ENCODE measurements around the gene MLXIPL.
A peak's percentile ranks its signal among the peaks of the same experiment; 100 is the strongest.
"Not testable (repeated sequence)": the region's sequence is repeated elsewhere in the genome, so short reads cannot be mapped to it uniquely, and the experiment has no call there.

Gene MLXIPL, protein sequence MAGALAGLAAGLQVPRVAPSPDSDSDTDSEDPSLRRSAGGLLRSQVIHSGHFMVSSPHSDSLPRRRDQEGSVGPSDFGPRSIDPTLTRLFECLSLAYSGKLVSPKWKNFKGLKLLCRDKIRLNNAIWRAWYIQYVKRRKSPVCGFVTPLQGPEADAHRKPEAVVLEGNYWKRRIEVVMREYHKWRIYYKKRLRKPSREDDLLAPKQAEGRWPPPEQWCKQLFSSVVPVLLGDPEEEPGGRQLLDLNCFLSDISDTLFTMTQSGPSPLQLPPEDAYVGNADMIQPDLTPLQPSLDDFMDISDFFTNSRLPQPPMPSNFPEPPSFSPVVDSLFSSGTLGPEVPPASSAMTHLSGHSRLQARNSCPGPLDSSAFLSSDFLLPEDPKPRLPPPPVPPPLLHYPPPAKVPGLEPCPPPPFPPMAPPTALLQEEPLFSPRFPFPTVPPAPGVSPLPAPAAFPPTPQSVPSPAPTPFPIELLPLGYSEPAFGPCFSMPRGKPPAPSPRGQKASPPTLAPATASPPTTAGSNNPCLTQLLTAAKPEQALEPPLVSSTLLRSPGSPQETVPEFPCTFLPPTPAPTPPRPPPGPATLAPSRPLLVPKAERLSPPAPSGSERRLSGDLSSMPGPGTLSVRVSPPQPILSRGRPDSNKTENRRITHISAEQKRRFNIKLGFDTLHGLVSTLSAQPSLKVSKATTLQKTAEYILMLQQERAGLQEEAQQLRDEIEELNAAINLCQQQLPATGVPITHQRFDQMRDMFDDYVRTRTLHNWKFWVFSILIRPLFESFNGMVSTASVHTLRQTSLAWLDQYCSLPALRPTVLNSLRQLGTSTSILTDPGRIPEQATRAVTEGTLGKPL

DNA sequence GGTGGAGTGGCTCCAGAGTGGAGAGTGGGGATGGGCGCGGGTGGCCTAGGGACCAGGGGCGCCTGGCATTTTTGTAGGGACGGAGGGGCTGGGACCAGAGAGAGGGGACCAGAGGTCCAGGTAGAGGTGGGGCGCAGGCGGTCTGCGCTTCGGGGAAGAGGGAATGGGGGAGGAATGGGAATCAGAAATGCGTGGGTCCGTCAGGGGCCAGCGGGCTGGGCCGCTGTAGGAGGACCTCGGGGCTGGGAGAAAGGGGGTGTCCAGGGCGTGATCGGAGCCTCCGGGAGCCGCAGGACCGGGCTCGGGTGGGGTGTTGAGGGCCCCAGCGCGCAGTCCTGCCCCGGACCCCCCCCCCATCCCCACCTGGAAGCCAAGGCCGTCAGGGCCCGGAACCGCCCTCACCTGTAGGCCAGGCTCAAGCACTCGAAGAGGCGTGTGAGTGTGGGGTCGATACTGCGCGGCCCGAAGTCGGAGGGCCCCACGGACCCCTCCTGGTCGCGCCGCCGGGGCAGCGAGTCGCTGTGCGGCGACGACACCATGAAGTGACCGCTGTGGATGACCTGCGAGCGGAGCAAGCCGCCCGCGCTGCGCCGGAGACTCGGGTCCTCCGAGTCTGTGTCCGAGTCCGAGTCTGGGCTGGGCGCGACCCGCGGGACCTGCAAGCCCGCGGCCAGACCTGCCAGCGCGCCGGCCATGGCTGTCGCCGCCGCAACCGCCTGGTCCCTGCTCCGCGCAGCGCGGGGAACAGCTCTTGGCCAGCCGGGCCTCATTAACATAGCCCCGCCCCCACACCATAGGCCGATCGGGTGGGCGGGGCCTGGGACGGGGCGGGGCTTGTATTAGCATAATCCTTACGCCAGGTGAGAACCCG is at the start of gene MLXIPL:
MLXIPL (minus strand) TSS at position 725 of the 871 bp plus-strand sequence; CDS start at position 695, 30 bp downstream.
- no peak for DNase-seq (ENCODE audit: low read depth in 2 of 2)

DNA sequence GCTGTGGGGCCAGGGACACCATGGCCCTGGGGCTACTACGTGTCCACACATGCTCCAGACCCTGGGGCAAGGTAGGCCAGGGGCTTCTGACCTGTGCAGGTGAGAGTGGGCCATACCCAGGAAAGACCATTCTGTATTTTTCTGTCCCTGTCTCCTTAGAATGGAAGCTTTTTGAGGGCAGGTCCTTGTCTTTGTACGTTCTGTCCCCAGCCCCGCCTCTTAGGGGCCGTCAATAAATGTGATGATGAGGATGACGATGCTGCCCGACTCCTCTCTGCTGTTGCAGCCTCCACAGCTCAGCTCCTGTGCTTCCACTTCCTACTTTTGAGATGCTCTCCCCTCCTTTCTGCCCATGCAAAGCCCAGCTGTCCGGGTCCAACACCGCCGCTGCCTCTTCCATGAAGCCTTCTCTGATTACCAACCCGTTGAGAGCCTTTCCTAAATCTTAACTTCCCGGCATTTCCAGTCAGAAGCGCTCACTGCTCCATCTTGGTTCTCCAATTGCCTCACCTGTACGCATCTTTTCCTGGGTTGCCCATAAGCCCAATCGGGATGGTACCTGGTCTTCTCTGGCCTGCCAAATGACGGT is 47.6 kb upstream of the MLXIPL start:
- DNase-seq (ENCODE audit: low read depth in 2 of 2): no peak

DNA sequence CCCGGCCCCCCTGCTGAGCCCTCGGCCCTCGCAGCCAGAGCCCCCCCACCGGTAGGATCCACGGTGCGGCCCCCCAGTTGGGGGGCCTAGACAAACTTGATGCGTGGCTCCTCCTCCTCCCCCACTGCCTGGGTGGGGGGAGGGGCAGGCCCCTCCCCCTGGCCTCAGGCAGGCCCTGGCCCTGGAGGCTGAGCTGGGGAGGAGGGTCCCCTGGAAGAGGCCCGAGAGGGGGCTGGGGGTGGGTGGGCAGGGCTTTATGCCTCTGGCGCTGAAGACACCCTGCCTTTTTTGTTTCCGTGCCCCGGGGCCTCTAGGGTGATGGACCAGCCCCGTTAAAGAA is 47.0 kb upstream of the MLXIPL start:
- DNase-seq (ENCODE audit: low read depth in 2 of 2): no peak

DNA sequence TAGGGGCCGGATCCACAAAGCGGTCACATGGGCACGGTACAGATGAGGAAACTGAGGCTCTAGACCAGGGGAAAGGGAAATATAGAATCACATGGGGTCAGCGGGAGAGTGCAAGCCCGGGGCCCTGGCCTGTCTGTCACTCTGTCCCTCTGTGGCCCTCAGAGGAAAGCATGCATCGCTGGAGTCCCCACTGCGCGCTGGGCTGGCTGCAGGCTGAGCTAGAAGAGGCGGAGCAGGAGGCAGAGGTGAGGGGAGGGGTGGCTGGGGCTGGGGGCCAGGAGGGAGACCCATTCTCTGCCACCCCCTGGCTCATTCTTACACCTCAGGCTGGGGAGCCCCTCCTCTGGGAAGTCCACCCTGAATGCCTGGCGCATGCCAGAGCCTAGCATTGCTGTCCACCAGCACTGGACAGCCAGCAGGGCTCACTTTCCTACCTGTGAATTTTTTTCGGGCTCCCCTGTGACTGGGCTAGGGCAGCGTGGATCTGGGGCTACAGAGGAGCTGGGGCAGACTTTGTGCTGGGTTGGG is 45.6 kb upstream of the MLXIPL start:
- no peak for DNase-seq (ENCODE audit: low read depth in 2 of 2)

DNA sequence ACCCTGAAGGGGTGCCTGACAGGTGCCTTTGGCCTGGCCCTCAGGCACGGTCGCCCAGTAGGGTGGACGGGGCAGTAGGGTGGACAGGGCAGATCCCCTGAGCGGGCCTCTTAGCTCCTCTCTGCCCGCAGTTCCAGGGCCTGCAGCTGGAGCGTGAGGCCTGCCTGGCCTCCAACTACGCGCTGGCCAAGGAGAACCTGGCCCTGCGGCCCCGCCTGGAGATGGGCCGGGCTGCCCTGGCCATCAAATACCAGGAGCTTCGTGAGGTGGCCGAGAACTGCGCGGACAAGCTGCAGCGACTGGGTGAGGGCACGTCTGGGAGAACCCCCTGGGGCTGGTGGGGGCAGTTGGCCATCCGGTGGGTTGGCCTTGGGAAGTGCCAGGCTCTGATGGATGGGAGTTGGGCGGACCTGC is 45.0 kb upstream of the MLXIPL start:
- DNase-seq (ENCODE audit: low read depth in 2 of 2): no peak

DNA sequence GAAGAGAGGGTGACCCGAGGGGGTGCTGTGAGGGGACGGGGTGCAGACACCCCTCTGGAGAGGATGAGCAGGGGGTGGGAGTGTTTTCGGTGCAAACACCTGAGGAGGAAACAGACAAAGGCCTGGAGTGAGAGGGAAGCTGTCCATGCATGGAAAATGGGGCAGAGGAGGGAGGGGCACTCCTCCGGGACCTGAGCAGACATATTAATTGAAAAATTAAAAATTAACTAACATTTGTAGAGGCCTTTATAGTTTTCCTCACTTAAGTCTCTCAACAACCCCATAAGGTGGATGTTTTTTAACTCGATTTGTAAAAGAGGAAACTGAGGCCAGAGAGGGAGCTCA is 44.5 kb upstream of the MLXIPL start:
- no peak for DNase-seq (ENCODE audit: low read depth in 2 of 2)

DNA sequence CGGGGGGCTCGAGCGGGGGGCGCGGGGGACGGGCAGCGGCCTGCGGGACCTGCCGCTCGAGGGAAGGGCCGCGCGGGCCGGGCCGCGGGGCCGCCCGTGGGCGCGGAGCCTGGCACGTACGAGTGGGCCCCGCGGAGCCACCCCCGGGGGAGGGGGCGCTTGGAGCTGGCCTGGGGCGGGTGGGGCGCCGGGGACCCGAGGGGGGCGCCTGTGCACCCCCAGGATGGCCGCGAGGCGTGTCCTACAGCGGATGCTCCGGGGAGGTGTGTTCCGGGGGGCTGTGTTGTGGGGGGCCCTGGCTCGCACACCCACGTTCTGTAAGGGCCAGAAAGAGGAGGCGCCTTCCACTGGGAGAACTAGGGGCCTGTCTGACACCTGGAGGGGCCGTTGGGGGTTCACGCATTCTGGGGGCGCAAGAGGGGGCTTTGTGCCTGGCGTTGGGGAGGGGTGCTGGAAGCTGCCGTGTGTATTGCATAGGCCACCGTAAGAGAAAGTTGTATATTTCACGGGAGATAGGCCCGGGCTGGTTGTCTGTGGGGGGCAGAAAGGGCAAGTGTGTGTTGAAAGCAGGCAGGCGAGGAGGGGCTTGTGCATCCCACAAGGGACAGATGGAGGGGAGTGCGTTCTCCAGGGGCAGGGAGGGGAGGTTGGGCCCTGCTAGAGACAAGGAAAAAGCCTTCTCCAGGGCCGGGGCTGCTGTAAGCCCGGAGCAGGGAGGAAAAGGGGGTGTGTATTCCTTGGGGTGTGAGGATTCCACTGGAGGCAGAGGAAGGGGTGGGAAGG is 44.0 kb upstream of the MLXIPL start:
- no peak for DNase-seq (ENCODE audit: low read depth in 2 of 2)

DNA sequence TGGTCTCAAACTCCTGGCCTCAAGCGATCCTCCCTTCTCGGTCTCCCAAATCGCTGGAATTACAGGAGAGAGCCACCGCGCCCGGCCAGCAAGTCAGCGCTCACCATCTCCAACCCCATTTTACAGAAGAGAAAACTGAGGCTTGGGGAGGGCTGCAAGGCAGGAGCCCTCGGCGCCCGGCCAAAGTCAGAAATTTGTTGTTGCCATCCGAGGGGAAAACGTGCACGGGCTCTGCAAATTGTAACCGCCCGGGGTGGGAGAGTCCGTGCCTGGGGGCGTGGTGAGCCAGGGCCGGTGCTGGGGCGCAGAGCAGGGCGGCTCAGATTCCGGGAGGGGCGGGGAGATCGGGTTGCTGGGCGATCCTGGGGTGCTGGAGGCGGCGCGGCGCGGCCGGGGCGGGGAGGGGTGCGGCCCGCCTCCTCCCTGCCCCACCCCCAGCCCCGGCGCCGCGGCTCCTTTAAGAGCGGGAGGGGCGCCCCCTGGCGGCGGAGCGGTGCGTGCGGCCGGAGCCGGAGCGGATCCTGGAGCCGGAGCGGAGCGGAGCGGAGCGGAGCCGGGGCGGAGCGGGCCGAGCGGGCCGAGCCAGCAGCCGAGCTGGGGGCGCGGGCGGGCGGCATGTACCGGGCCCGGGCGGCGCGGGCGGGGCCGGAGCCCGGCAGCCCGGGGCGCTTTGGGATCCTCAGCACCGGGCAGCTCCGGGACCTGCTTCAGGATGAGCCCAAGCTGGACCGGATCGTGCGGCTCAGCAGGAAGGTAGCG is 43.2 kb upstream of the MLXIPL start, which contains the start of gene VPS37D:
VPS37D (plus strand) TSS at position 488 of the 759 bp plus-strand sequence; CDS start at position 616, 128 bp downstream.
- peak; percentile 71 to 72 for DNase-seq (ENCODE audit: low read depth in 2 of 2)

DNA sequence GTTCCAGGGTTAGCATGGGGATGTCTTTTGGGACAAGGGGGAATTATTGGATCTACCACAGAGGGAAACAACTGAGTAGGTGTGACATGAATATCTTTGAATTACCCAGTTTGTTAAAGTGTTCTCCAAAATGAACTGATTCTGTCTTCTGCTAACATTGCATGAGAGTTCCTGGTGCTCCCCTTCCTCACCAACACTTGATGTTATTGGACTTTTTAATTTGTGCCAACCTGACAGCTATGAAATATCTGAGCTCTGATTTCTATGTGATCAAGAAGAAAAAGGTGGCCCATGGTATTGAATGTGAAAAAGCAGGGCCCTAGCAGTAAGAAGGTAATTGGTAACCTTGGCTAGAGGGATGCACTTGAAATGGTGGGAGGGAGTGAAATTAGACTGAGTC is 38.7 kb upstream of the MLXIPL start:
- no peak for DNase-seq (ENCODE audit: low read depth in 2 of 2)

DNA sequence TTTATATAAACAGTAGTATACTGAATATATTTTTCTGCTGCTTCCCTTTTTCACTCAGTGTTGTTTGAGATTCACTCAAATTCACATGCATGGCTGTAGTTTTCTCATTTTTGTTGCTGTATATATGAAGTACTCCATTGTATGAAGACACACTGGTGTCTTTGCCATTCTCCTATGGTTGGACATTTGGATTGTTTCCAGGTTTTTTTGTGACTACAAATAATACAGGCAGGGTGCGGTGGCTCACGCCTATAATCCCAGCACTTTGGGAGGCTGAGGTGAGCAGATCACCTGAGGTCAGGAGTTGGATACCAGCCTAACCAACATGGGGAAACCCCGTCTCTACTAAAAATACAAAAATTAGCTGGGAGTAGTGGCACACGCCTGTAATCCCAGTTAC is 36.3 kb upstream of the MLXIPL start:
- not testable (repeated sequence) for DNase-seq (ENCODE audit: low read depth in 2 of 2)

DNA sequence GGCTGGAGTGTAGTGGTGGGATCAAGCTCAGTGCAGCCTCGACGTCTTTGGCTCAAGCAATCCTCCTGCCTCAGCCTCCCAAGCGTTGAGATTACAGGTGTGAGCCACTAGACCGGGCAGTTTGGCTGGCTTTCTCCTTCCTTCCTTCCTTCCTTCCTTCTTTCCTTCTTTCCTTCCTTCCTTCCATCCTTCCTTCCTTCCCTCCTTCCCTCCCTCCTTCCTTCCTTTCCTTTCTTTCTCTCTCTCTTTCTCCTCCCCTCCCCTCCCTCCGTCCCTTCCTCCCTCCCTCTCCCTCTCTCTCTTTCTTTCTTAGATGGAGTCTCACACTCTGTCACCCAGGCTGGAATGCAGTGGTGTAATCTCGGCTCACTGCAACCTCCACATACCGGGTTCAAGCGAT is 35.7 kb upstream of the MLXIPL start:
- no peak for DNase-seq (ENCODE audit: low read depth in 2 of 2)

DNA sequence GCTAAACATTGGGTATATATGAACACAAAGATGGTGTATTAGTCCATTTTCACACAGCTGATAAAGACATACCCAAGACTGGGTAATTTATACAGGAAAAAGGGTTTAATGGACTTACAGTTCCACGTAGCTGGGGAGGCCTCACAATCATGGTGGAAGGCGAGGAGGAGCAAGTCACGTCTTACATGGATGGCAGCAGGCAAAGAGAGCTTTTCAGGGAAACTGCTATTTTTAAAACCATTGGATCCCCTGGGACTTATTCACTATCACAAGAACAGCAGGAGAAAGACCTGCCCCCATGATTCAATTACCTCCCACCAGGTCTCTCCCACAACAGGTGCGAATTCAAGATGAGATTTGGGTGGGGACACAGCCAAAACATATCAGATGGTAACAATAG is 31.0 kb upstream of the MLXIPL start:
- not testable (repeated sequence) for DNase-seq (ENCODE audit: low read depth in 2 of 2)

DNA sequence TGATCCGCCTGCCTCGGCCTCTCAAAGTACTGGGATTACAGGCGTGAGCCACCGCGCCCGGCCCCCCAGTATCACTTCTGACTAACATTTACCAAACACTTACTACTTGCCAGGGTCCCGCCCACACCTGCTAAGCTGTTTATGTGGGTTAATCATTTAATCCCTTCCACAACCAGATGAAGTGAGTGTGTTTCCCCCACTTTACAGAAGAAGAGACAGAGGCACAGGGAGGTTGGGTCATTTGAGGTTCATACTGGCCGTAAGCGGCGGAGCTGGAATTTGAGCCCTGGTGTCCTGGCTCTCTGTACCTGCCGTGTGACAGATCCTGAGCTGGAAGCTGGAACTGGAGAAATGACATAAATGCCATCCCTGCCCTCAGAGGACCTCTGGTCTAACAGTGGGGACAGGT is 28.2 kb upstream of the MLXIPL start:
- no peak for DNase-seq (ENCODE audit: low read depth in 2 of 2)

DNA sequence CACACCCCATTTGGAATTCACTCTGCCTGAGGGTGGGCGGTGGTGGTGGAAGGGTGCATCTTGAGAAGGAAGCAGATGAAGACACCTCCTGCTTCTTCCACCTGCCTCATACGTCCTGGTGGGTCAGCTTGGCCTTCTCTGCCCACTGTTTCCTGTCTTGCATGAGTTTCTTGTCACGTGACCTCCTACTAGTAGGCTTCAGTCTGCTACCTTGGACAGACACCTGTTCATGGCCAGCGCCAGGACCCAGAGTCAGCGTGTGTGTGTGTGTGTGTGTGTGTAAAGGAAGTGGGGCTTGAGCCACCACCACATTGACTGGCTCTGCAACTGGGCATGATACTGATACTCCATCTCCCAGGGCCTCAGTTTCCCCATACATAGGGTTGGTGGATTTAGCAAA is 26.2 kb upstream of the MLXIPL start:
- no peak for DNase-seq (ENCODE audit: low read depth in 2 of 2)

DNA sequence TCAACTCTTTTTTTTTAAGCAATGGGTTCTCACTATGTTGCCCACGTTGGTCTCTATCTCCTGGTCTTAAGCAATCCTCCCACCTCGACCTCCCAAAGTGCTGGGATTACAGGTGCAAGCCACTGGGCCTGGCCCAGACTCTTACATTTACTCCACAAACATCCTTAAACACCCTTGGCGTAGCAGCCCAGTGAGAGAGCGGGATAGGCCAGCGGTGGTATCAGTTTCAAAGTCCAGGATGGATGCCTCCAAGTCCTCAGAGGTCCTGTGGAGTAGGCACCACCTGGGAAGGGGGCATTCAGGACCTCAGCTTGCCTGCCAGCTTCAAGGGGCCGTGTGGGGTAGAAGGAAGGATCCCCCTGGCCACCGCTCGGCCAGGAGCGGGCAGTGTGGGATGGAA is 25.3 kb upstream of the MLXIPL start:
- DNase-seq (ENCODE audit: low read depth in 2 of 2): no peak

DNA sequence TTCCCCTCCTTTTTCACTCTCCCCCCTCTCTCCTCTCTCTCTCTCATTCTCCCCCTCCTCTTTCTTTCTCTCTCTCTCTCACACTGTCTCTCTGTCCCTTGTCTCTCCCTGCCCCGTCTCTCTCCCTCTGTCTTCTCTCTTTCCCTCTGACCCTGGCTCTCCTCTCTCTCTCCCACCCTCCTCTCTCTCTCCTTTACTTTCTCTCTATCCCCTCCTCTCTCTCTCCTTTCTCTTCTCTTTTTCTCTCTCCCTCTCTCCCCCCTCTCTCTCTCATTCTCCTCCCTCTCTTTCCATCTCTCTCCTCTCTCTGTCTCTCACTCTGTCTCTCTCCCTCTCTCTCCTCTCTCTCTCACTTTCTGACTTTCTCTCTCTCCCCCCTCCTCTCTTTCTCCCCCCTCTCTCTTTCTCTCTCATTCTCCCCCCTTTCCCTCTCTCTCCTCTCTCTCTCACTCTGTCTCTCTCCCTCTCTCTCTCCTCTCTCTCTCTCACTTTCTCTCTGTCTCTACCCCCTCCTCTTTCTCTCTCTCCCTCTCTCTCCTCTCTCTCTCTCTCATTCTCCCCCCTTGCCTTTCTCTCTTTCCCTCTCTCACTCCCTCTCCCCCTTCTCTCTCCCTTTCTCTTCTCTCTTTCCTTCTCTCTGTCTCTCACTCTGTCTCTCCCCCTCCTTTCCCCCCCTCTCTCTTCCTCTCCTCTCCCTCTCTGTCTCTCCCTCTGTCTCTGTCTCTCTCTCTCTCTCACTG is 24.4 kb upstream of the MLXIPL start:
- no peak for DNase-seq (ENCODE audit: low read depth in 2 of 2)

DNA sequence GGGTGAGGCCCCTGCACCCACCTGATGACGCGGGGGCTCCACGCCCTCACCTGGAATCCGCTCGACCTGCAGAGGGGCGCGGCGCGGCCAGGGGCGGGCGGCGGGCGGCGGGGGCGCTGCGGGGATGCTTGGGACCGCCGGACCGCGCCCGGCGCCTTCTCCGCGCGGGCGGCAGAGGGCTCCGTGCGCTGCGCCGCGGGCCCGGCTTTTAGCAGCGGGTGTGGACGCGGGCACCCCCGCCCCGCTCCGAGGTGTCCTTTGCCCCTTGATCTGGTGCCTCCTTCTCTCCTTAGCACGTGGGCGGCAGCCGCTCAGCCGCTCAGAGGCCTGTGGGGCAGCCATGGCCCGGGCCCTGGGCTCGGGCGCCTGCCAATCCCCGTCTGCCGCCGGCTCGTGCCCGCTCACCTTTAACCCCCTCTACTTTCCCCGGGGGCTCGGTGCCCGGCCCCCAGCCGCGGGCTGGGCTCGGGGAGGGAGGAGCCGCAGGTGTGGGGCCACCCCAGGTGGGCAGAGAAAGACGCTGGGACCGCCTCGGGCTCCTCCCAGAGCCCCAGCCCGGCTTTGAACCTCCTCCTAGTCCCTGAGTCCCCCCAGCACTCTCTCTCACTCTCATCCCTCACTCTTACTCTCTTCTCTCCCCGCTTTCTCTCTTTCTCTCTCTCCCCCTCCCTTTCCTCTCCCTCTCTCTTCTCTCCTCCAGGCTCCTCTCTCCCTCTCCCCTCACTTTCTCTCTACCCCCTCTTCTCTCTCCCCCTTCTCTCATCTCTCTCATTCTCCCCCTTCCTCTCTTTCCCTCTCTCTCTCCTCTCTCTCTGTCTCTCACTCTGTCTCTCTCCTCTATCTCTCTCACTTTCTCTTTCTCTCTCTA is 23.6 kb upstream of the MLXIPL start:
- no peak for DNase-seq (ENCODE audit: low read depth in 2 of 2)

Measured in fibroblast of skin of left biceps (primary cell).